ENCODE data around the gene SMC1B.

The SMC1B gene

DNA sequence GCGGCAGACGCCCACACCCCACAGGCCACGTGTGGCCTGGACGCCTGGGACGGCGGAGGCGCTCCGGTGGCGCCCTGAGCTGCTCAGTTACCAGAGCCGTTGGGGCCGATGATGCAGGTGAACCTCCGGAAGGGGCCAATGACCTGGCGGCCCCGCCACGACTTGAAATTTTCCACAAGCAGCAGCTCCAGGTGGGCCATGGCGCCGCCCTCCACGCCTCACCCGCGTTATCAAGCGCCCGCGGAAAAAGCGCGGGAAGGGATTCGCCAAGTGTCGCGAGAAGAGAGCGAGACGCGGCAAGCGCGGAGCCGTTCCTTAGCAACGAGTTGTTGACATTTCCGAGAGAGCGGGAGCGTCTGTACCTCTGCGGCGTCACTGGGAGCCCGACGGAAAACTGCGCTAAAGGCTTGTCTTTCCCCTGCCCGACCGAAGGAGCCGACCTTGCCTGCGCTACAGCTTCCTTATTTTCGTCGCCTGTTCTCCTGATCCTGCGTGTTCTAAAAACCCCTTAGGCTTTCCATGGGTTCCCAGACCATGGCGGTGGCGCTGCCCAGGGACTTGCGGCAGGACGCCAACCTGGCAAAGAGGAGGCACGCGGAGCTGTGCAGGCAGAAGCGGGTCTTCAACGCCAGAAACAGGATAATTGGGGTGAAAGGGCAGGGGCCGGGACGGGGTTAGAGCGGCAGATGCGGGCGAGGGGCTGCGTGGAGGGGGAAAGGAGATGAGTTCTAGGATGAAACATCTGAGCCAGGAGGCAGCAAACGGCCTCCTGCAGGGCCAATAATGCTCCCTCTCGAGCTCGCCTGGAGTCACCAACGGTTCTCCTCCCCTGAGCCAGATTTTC, at the start of gene SMC1B, which contains the start of gene RIBC2:
SMC1B (minus strand) TSS at position 232 of the 844 bp plus-strand sequence; CDS start at position 200, 32 bp downstream.
RIBC2 (plus strand) TSS at position 326 of the 844 bp plus-strand sequence; CDS start at position 520, 194 bp downstream.
- Histone ChIP-seq H3K4me3 (ENCODE audit: low read depth, low read length) (peak within 1 kb of the TSS; percentile 89), H3K27me3 (ENCODE audit: insufficient read depth, low read length) (no peaks in the 10 kb centered on the region), H3K79me2 (ENCODE audit: control insufficient read depth, insufficient read depth, low read length, unreplicated experiment) (no peaks in the 10 kb centered on the region), H3K36me3 (ENCODE audit: insufficient read depth, low read length) (no peaks in the 10 kb centered on the region), H3K27ac (ENCODE audit: low read depth, low read length) (peak within 1 kb of the TSS; percentile 80), H2AFZ (ENCODE audit: low read length, unreplicated experiment) (peak within 1 kb of the TSS; percentile 93), H3K4me1 (ENCODE audit: control insufficient read depth, insufficient read depth, low read length, unreplicated experiment) (no peaks in the 10 kb centered on the region)

DNA sequence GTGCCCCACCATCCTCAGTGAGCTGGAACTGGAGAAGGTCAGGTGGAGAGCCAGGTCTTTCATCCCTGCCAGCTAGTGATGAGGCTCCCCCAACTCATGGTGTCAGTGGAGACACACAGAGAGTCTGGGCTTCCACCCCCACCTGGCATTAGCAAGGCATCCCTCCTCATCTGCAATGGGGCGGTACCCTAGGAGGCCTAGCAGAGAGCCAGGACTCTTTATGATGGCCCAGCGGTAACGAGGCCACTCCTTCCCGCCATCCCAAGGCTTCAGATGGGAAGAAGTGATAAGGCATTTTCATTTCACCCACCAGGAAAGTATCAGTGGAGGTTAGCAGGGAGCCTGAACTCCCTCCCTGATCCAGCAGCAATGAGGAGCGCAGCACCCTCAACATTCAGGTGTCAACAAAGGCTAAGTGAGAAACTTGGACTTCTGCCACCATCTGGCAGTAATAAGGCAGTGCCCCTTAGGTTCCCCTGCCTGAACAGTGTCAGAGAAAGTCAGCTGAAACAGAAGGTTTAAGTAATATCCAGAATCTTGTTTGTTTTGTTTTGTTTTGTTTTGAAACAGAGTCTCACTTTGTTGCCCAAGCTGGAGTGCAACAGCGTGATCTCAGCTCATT, 48.7 kb upstream of the SMC1B start:
- Histone ChIP-seq H3K4me3 (ENCODE audit: low read depth, low read length) (no peak overlapping the region), H3K79me2 (ENCODE audit: control insufficient read depth, insufficient read depth, low read length, unreplicated experiment) (no peaks in the 10 kb centered on the region), H3K27ac (ENCODE audit: low read depth, low read length) (no peak overlapping the region), H3K27me3 (ENCODE audit: insufficient read depth, low read length) (no peaks in the 10 kb centered on the region), H3K36me3 (ENCODE audit: insufficient read depth, low read length) (no peaks in the 10 kb centered on the region), H3K4me1 (ENCODE audit: control insufficient read depth, insufficient read depth, low read length, unreplicated experiment) (no peaks in the 10 kb centered on the region), H2AFZ (ENCODE audit: low read length, unreplicated experiment) (no peak overlapping the region)

- Histone ChIP-seq H3K36me3 (ENCODE audit: insufficient read depth, low read length) (no peaks in the 10 kb centered on the region), H3K4me1 (ENCODE audit: control insufficient read depth, insufficient read depth, low read length, unreplicated experiment) (no peaks in the 10 kb centered on the region), H3K79me2 (ENCODE audit: control insufficient read depth, insufficient read depth, low read length, unreplicated experiment) (no peaks in the 10 kb centered on the region), H3K4me3 (ENCODE audit: low read depth, low read length) (no peak overlapping the region), H2AFZ (ENCODE audit: low read length, unreplicated experiment) (no peak overlapping the region), H3K27me3 (ENCODE audit: insufficient read depth, low read length) (no peaks in the 10 kb centered on the region), H3K27ac (ENCODE audit: low read depth, low read length) (no peak overlapping the region)
Measured at GRCh38 chr22:45460288-45461109, 47.1 kb upstream of the SMC1B start.

DNA sequence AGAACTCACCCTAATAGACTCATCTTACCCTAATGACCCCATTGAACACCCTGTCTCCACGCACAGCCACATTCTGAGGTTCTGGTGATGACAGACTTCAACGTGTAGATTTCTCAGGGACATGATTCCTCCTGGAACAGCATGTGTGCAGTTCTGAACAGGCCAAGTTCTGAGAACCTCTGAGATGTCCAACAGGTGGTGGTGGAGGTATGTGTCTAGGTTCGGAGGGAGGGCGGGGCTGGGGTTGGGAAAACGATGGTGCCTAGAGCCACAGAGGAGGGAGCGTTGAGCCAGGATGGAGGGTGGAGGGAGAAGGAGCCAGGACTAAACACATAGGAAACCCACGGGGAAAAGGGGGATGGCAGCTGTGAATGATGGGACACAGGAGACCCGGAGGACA, 45.8 kb upstream of the SMC1B start:
- Histone ChIP-seq H3K27ac (ENCODE audit: low read depth, low read length) (no peak overlapping the region), H3K36me3 (ENCODE audit: insufficient read depth, low read length) (no peaks in the 10 kb centered on the region), H3K4me1 (ENCODE audit: control insufficient read depth, insufficient read depth, low read length, unreplicated experiment) (no peaks in the 10 kb centered on the region), H3K27me3 (ENCODE audit: insufficient read depth, low read length) (no peaks in the 10 kb centered on the region), H3K79me2 (ENCODE audit: control insufficient read depth, insufficient read depth, low read length, unreplicated experiment) (no peaks in the 10 kb centered on the region), H2AFZ (ENCODE audit: low read length, unreplicated experiment) (no peak overlapping the region), H3K4me3 (ENCODE audit: low read depth, low read length) (no peak overlapping the region)

DNA sequence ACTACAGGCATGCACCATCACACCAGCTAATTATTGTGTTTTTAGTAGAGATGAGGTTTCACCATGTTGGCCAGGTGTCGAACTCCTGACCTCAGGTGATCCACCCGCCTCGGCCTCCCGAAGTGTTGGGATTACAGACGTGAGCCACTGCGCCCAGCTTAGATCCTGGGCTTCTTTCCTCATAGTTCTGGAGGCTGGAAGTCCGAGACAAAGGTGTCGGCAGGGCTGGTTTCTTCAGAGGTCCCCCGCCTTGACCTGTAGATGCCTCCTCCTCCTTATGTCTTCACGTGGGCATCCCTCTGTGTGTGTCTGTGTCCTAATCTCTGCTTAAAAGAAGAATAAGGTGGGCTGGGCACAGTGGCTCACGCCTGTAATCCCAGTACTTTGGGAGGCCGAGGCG, 45.1 kb upstream of the SMC1B start:
- no peaks in the 10 kb centered on the region for H3K27me3 ChIP-seq (ENCODE audit: insufficient read depth, low read length)
- H2AFZ ChIP-seq (ENCODE audit: low read length, unreplicated experiment), result no peak overlapping the region
- H3K36me3 ChIP-seq (ENCODE audit: insufficient read depth, low read length), result no peaks in the 10 kb centered on the region
- no peak overlapping the region for H3K4me3 ChIP-seq (ENCODE audit: low read depth, low read length)
- H3K79me2 ChIP-seq (ENCODE audit: control insufficient read depth, insufficient read depth, low read length, unreplicated experiment), result no peaks in the 10 kb centered on the region
- no peak overlapping the region for H3K27ac ChIP-seq (ENCODE audit: low read depth, low read length)
- no peaks in the 10 kb centered on the region for H3K4me1 ChIP-seq (ENCODE audit: control insufficient read depth, insufficient read depth, low read length, unreplicated experiment)

DNA sequence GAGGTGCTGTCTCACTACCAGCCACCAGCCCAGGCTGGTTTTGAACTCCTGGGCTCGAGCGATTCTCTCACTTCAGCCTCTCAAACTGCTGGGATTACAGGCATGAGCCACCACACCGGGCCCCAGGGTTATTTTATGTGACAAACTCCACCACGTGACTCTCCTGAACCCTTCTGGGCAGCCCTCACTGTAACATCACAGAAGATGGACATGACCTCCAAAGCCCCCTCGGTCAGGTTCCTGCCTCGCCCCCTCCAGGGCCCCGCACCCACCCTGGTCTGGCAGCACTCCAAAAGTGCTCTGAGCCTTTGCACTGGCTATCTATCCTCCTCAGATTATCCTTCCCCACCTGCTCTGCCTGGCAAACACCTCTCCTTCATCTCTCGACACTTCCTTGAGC, 43.4 kb upstream of the SMC1B start:
- no peaks in the 10 kb centered on the region for H3K36me3 ChIP-seq (ENCODE audit: insufficient read depth, low read length)
- no peak overlapping the region for H3K27ac ChIP-seq (ENCODE audit: low read depth, low read length)
- H3K27me3 ChIP-seq (ENCODE audit: insufficient read depth, low read length), result no peaks in the 10 kb centered on the region
- H3K79me2 ChIP-seq (ENCODE audit: control insufficient read depth, insufficient read depth, low read length, unreplicated experiment), result no peaks in the 10 kb centered on the region
- H3K4me1 ChIP-seq (ENCODE audit: control insufficient read depth, insufficient read depth, low read length, unreplicated experiment), result no peaks in the 10 kb centered on the region
- no peak overlapping the region for H2AFZ ChIP-seq (ENCODE audit: low read length, unreplicated experiment)
- H3K4me3 ChIP-seq (ENCODE audit: low read depth, low read length), result no peak overlapping the region

- no peak overlapping the region for H3K4me3 ChIP-seq (ENCODE audit: low read depth, low read length)
- no peaks in the 10 kb centered on the region for H3K79me2 ChIP-seq (ENCODE audit: control insufficient read depth, insufficient read depth, low read length, unreplicated experiment)
- no peaks in the 10 kb centered on the region for H3K36me3 ChIP-seq (ENCODE audit: insufficient read depth, low read length)
- H3K27me3 ChIP-seq (ENCODE audit: insufficient read depth, low read length), result no peaks in the 10 kb centered on the region
- no peak overlapping the region for H2AFZ ChIP-seq (ENCODE audit: low read length, unreplicated experiment)
- H3K27ac ChIP-seq (ENCODE audit: low read depth, low read length), result no peak overlapping the region
- no peaks in the 10 kb centered on the region for H3K4me1 ChIP-seq (ENCODE audit: control insufficient read depth, insufficient read depth, low read length, unreplicated experiment)
Measured at GRCh38 chr22:45455621-45456020, 42.2 kb upstream of the SMC1B start.

GRCh38 chr22:45455212-45455611, 41.8 kb upstream of the SMC1B start:
- Histone ChIP-seq H3K79me2 (ENCODE audit: control insufficient read depth, insufficient read depth, low read length, unreplicated experiment) (no peaks in the 10 kb centered on the region), H3K36me3 (ENCODE audit: insufficient read depth, low read length) (no peaks in the 10 kb centered on the region), H3K27ac (ENCODE audit: low read depth, low read length) (no peak overlapping the region), H3K4me1 (ENCODE audit: control insufficient read depth, insufficient read depth, low read length, unreplicated experiment) (no peaks in the 10 kb centered on the region), H2AFZ (ENCODE audit: low read length, unreplicated experiment) (no peak overlapping the region), H3K4me3 (ENCODE audit: low read depth, low read length) (no peak overlapping the region), H3K27me3 (ENCODE audit: insufficient read depth, low read length) (no peaks in the 10 kb centered on the region)

DNA sequence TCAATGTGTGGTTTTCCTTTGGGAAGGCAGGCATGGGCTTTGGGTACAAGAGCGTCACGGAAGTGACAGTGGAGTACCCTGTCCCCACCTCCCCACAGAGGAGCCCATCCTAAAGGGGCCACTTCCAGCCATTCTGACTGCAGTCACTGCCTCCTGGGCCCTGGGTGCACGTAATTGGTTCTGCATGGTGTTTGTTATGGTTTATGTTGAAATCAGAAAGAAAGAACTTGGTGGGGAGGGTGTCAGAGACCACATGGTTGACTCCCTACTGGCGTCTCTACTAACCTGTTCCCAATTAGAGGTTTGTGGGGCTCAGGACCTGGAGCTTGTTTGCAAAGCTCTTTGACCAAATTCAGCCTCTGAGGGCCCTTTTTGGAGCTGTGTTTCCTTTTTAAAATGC, 40.9 kb upstream of the SMC1B start:
- H3K27ac ChIP-seq (ENCODE audit: low read depth, low read length), result no peak overlapping the region
- no peaks in the 10 kb centered on the region for H3K27me3 ChIP-seq (ENCODE audit: insufficient read depth, low read length)
- H3K4me3 ChIP-seq (ENCODE audit: low read depth, low read length), result no peak overlapping the region
- no peaks in the 10 kb centered on the region for H3K36me3 ChIP-seq (ENCODE audit: insufficient read depth, low read length)
- no peaks in the 10 kb centered on the region for H3K79me2 ChIP-seq (ENCODE audit: control insufficient read depth, insufficient read depth, low read length, unreplicated experiment)
- H3K4me1 ChIP-seq (ENCODE audit: control insufficient read depth, insufficient read depth, low read length, unreplicated experiment), result no peaks in the 10 kb centered on the region
- H2AFZ ChIP-seq (ENCODE audit: low read length, unreplicated experiment), result no peak overlapping the region

GRCh38 chr22:45453764-45454163, 40.4 kb upstream of the SMC1B start:
- Histone ChIP-seq H2AFZ (ENCODE audit: low read length, unreplicated experiment) (no peak overlapping the region), H3K4me1 (ENCODE audit: control insufficient read depth, insufficient read depth, low read length, unreplicated experiment) (no peaks in the 10 kb centered on the region), H3K27ac (ENCODE audit: low read depth, low read length) (no peak overlapping the region), H3K79me2 (ENCODE audit: control insufficient read depth, insufficient read depth, low read length, unreplicated experiment) (no peaks in the 10 kb centered on the region), H3K27me3 (ENCODE audit: insufficient read depth, low read length) (no peaks in the 10 kb centered on the region), H3K36me3 (ENCODE audit: insufficient read depth, low read length) (no peaks in the 10 kb centered on the region), H3K4me3 (ENCODE audit: low read depth, low read length) (no peak overlapping the region)
